ENCODE results near the gene GOLPH3. TPM values are rescaled to one million over a fixed set of nuclear protein-coding genes. Genes with fewer than 3 reads are reported as not detected.

The GOLPH3 gene
- polyA plus RNA-seq, 1 donor from 2014 or later, result 75.8 TPM

DNA sequence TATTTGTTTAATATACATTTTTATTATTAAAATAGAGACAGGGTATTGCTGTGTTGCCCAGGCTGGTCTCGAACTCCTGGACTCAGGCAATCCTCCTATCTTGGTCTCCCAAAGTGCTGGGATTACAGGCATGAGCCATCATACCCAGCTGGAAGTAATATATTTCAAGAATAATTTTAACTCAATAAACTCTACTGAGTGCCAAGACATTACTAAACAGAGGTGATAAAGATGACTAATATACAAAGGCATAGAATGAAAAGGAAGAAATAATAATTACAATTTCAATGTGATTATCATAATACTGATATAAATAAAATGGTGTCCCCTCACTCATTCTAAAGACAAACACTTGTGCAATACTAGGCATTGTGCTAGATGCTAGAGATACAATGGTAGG lies 13.9 kb downstream of the GOLPH3 start:
- no peaks in the 10 kb centered on the region for H3K9me3 ChIP-seq (ENCODE audit: low read length)
- no peaks in the 10 kb centered on the region for H3K9me2 ChIP-seq (ENCODE audit: insufficient read depth, low read length)
- no peaks in the 10 kb centered on the region for H3K27me3 ChIP-seq (ENCODE audit: insufficient read depth, low read depth, low read length)
- H3K27ac ChIP-seq (ENCODE audit: low read length), result no peak overlapping the region
- peaks cover 64% of the 10 kb centered on the region for H3K79me2 ChIP-seq (replicated peaks; ENCODE audit: insufficient read depth, low read length)
- no peak overlapping the region for H3K4me2 ChIP-seq (ENCODE audit: low read length)
- no peak overlapping the region for H2AFZ ChIP-seq (ENCODE audit: low read depth, low read length)
- H3K36me3 ChIP-seq (ENCODE audit: insufficient read depth, low read length), result no peaks in the 10 kb centered on the region
- no peak overlapping the region for H3K9ac ChIP-seq (ENCODE audit: low read length)
- H3K4me3 ChIP-seq (ENCODE audit: low read length), result no peak overlapping the region
- TF ChIP-seq, protein P1, sequence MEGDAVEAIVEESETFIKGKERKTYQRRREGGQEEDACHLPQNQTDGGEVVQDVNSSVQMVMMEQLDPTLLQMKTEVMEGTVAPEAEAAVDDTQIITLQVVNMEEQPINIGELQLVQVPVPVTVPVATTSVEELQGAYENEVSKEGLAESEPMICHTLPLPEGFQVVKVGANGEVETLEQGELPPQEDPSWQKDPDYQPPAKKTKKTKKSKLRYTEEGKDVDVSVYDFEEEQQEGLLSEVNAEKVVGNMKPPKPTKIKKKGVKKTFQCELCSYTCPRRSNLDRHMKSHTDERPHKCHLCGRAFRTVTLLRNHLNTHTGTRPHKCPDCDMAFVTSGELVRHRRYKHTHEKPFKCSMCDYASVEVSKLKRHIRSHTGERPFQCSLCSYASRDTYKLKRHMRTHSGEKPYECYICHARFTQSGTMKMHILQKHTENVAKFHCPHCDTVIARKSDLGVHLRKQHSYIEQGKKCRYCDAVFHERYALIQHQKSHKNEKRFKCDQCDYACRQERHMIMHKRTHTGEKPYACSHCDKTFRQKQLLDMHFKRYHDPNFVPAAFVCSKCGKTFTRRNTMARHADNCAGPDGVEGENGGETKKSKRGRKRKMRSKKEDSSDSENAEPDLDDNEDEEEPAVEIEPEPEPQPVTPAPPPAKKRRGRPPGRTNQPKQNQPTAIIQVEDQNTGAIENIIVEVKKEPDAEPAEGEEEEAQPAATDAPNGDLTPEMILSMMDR (IDR thresholded peaks at IDR 0.05; ENCODE audit: poor library complexity, severe bottlenecking), result no peak
- TF ChIP-seq POLR2AphosphoS5 (IDR thresholded peaks at IDR 0.05), result no peak
- TF ChIP-seq EZH2 (IDR thresholded peaks at IDR 0.05; ENCODE audit: borderline replicate concordance, insufficient read depth, low read length, poor library complexity, severe bottlenecking), result no peak
- no peak for TF ChIP-seq TAF1 (IDR thresholded peaks at IDR 0.05; ENCODE audit: low read depth)
- TF ChIP-seq, protein P2, sequence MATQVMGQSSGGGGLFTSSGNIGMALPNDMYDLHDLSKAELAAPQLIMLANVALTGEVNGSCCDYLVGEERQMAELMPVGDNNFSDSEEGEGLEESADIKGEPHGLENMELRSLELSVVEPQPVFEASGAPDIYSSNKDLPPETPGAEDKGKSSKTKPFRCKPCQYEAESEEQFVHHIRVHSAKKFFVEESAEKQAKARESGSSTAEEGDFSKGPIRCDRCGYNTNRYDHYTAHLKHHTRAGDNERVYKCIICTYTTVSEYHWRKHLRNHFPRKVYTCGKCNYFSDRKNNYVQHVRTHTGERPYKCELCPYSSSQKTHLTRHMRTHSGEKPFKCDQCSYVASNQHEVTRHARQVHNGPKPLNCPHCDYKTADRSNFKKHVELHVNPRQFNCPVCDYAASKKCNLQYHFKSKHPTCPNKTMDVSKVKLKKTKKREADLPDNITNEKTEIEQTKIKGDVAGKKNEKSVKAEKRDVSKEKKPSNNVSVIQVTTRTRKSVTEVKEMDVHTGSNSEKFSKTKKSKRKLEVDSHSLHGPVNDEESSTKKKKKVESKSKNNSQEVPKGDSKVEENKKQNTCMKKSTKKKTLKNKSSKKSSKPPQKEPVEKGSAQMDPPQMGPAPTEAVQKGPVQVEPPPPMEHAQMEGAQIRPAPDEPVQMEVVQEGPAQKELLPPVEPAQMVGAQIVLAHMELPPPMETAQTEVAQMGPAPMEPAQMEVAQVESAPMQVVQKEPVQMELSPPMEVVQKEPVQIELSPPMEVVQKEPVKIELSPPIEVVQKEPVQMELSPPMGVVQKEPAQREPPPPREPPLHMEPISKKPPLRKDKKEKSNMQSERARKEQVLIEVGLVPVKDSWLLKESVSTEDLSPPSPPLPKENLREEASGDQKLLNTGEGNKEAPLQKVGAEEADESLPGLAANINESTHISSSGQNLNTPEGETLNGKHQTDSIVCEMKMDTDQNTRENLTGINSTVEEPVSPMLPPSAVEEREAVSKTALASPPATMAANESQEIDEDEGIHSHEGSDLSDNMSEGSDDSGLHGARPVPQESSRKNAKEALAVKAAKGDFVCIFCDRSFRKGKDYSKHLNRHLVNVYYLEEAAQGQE (IDR thresholded peaks at IDR 0.05; ENCODE audit: borderline replicate concordance), result no peak
- TF ChIP-seq SMC3 (conservative IDR thresholded peaks at IDR 0.05; ENCODE audit: poor library complexity), result no peak
- TF ChIP-seq EP300 (conservative IDR thresholded peaks at IDR 0.05; ENCODE audit: poor library complexity, severe bottlenecking), result no peak
- no peak for TF ChIP-seq RAD21 (conservative IDR thresholded peaks at IDR 0.05)
- no peak for TF ChIP-seq MXI1 (conservative IDR thresholded peaks at IDR 0.05; ENCODE audit: poor library complexity, severe bottlenecking)
- H4K20me1 ChIP-seq (ENCODE audit: insufficient read depth), result no peaks in the 10 kb centered on the region
- no peaks in the 10 kb centered on the region for H3F3A ChIP-seq (ENCODE audit: insufficient read depth, low read length, poor library complexity, severe bottlenecking)

DNA sequence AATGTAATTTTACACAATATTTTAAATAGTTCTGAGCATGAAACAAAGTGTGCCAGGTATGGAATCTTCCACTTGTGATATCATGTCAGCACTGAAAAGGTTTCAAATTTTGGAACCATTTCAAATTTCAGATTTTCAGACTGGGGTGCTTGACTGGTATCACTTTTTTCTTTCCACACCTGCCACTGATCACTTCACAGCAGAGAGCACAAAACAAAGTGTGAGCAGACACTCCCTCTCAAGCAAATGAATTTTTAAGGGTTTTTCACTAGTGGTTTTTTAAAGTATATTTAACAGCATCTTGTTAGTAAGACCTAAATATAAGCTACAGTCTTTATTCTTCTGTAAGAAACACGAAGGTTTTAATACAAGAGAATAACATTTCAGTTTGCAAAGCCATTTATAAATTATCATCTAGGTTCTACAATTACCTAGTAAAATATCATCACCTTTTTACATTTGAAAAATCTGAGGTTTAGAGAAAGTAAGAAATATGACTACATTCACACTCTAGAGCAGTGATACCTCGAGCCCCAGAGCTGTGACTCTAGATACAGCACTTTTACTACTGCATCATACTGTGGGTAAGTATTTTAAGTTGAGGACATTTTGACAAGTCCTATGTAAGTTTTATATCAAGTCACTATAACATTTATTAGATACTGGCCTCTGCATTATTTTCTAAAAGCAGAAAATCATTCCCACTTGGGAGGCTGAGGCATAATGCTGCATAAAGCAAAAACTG lies 14.6 kb downstream of the GOLPH3 start:
- Histone ChIP-seq H3K27me3 (ENCODE audit: insufficient read depth, low read depth, low read length) (no peaks in the 10 kb centered on the region), H3K27ac (ENCODE audit: low read length) (no peak overlapping the region)
- TF ChIP-seq SMC3 (conservative IDR thresholded peaks at IDR 0.05; ENCODE audit: poor library complexity) (no peak), MXI1 (conservative IDR thresholded peaks at IDR 0.05; ENCODE audit: poor library complexity, severe bottlenecking) (no peak), EZH2 (IDR thresholded peaks at IDR 0.05; ENCODE audit: borderline replicate concordance, insufficient read depth, low read length, poor library complexity, severe bottlenecking) (no peak), EP300 (conservative IDR thresholded peaks at IDR 0.05; ENCODE audit: poor library complexity, severe bottlenecking) (no peak), TAF1 (IDR thresholded peaks at IDR 0.05; ENCODE audit: low read depth) (no peak), POLR2AphosphoS5 (IDR thresholded peaks at IDR 0.05) (no peak)
- TF ChIP-seq, protein P2 (IDR thresholded peaks at IDR 0.05; ENCODE audit: borderline replicate concordance), result no peak
- TF ChIP-seq, protein P1 (IDR thresholded peaks at IDR 0.05; ENCODE audit: poor library complexity, severe bottlenecking), result no peak

More for the DNA sequence above, 14.6 kb downstream of the GOLPH3 start:
- no peaks in the 10 kb centered on the region for H3K9me2 ChIP-seq (ENCODE audit: insufficient read depth, low read length)
- H3K9ac ChIP-seq (ENCODE audit: low read length), result no peak overlapping the region
- H3F3A ChIP-seq (ENCODE audit: insufficient read depth, low read length, poor library complexity, severe bottlenecking), result no peaks in the 10 kb centered on the region
- H3K4me3 ChIP-seq (ENCODE audit: low read length), result no peak overlapping the region
- H3K36me3 ChIP-seq (ENCODE audit: insufficient read depth, low read length), result no peaks in the 10 kb centered on the region
- no peaks in the 10 kb centered on the region for H3K9me3 ChIP-seq (ENCODE audit: low read length)
- H3K79me2 ChIP-seq (replicated peaks; ENCODE audit: insufficient read depth, low read length), result peaks cover 67% of the 10 kb centered on the region
- H2AFZ ChIP-seq (ENCODE audit: low read depth, low read length), result no peak overlapping the region
- no peaks in the 10 kb centered on the region for H4K20me1 ChIP-seq (ENCODE audit: insufficient read depth)
- H3K4me2 ChIP-seq (ENCODE audit: low read length), result no peak overlapping the region

All from neural cell (in vitro differentiated cells).